HL-60/S4 treated with phorbol 12-myristate 13-acetate at 8.2 ng/mL for 4 days and 3 days (cell line): ENCODE results near the gene STK36.

ENCODE experiments used
- in situ Hi-C: fragments of 300-500 bp; cut with MboI; formaldehyde crosslinking; loops from 2 replicates; pipeline ENCODE4 v1.15.0; 2022; ENCODE audit warnings: low sequenced_read_pairs

Gene STK36

DNA sequence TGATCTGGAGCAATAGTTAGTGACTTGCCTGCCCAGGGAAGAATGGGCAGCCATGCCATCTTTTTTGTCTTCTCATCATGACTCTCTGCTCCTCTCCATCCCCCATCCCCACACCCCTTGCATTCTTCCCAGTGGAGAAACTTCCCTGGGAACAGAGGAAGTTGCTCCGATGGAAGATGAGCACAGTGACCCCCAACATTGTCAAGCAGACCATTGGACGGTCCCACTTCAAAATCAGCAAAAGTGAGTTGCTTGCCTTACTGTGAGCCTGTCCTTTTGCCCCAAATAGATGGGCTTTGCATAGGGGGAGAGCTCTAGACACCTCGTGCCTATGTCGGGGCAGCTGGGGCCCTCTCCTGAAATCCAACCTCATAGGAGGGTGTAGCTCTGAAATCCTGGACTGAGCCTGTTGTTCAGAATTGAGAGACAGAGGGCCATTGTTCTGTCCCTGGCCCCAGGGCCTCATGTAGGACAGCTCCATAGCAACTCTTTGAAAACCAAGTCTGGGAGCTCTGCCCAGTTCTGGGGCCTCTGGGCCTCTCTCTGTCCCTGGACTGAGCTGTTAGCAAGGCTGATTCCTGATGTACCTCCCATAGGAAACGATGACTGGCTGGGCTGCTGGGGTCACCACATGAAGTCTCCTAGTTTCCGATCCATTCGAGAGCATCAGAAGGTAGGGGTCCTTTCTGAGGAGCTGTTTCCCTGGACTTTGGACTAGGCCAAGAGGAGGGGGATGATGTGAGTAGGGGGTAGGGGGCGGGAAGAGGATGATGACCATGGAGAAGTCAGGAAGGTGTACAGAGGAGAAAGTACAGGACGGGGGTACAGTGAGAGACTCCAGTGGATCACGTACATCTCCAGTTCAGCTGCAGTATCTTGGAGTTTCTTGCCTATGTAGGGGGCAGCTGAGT lies 73.9 kb downstream of the STK36 start:
- in situ Hi-C loops: no loop called here

- in situ Hi-C loops: no loop called here
These were observed 74.5 kb downstream of the STK36 start for GRCh38 chr2:218746470-218746795.

DNA sequence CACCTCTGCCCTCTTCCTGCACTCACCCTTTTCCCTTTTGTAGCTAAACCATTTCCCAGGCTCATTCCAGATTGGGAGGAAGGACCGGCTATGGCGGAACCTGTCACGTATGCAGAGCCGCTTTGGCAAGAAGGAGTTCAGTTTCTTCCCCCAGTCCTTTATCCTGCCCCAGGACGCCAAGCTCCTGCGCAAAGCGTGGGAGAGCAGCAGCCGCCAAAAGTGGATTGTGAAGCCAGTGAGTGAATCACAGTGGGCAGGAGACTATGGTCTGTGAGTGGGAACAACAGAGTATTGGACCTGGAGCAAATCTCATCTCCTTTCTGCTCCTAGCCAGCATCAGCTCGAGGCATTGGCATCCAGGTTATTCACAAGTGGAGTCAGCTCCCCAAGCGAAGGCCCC lies 75.1 kb downstream of the STK36 start:
- in situ Hi-C loops: no loop called here

DNA sequence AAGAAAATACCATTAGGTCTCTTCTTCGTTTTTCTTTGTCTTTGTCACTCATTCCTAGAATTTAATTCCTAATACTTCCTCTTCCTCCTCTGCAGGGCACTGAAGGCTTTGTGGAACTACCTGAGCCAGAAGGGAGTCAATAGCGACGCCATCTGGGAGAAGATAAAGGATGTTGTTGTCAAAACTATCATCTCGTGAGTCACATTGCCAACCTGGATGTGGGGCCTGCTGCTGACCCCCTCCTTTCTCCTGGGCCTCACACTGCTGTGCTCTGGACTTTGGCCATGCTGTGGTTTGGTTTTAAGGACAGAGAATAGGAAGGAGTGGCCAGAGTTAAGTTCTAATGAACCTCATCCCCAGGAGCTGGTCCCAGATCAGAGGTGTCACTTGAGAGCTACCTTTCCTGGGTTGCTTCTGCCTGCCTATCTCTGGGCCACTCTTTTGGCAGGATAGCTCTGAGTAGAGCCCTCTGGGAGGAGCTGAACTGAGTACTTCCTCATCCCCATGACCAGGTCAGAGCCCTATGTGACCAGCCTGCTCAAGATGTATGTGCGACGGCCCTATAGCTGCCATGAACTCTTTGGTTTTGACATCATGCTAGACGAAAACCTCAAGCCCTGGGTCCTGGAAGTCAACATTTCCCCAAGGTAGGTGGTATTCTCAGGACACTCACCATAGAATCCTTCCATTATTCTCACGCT lies 77.0 kb downstream of the STK36 start:
- in situ Hi-C loops: no loop called here
